ENCODE results near the gene EGFR.

EGFR gene

DNA sequence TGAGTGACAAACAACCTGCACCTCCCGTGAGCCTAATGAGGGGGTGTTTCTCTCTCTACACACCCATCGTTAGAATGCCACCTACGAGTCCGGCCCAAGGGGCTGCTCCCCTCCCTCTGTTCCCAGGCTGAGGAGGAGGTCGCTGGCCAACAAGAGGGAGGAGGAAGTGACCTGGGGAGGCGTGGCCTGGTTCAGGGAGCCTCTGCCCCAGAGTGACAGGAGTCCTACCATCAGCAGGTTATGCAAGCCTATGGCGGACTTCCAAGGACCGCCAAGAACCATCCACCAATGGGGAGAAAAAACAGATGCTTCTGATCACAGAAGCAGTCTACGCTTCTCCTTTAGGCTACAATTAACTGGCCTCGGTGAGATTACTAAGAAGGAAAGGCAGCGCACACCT lies 12.3 kb upstream of the EGFR start:
- H3K4me3 ChIP-seq (ENCODE audit: low read depth, low read length) = no peak overlapping the region

DNA sequence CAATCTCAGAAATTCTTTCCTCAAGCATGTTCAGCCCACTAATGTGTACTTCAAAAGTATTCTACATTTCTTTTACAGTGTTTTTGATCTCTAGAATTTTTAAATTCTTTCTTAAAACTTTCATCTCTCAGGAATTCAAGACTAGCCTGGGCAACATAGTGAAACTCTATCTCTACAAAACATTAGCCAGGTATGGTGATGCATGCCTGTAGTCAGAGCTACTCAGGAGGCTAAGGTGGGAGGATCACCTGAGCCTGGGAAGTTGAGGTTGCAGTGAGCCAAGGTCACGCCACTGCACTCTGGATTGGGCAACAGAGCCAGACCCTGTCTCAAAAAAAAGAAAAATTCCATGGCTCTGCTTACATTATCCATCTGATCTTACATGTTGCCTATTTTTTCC lies 5.0 kb upstream of the EGFR start:
- TF ChIP-seq, protein P1, sequence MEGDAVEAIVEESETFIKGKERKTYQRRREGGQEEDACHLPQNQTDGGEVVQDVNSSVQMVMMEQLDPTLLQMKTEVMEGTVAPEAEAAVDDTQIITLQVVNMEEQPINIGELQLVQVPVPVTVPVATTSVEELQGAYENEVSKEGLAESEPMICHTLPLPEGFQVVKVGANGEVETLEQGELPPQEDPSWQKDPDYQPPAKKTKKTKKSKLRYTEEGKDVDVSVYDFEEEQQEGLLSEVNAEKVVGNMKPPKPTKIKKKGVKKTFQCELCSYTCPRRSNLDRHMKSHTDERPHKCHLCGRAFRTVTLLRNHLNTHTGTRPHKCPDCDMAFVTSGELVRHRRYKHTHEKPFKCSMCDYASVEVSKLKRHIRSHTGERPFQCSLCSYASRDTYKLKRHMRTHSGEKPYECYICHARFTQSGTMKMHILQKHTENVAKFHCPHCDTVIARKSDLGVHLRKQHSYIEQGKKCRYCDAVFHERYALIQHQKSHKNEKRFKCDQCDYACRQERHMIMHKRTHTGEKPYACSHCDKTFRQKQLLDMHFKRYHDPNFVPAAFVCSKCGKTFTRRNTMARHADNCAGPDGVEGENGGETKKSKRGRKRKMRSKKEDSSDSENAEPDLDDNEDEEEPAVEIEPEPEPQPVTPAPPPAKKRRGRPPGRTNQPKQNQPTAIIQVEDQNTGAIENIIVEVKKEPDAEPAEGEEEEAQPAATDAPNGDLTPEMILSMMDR (IDR thresholded peaks at IDR 0.05; ENCODE audit: control insufficient read depth, extremely low read depth, insufficient read depth) = no peak

More for the DNA sequence above, 12.3 kb upstream of the EGFR start:
- TF ChIP-seq, protein P1 (IDR thresholded peaks at IDR 0.05; ENCODE audit: control insufficient read depth, extremely low read depth, insufficient read depth) = no peak
- DNase-seq (ENCODE audit: low read depth) = no peak

DNA sequence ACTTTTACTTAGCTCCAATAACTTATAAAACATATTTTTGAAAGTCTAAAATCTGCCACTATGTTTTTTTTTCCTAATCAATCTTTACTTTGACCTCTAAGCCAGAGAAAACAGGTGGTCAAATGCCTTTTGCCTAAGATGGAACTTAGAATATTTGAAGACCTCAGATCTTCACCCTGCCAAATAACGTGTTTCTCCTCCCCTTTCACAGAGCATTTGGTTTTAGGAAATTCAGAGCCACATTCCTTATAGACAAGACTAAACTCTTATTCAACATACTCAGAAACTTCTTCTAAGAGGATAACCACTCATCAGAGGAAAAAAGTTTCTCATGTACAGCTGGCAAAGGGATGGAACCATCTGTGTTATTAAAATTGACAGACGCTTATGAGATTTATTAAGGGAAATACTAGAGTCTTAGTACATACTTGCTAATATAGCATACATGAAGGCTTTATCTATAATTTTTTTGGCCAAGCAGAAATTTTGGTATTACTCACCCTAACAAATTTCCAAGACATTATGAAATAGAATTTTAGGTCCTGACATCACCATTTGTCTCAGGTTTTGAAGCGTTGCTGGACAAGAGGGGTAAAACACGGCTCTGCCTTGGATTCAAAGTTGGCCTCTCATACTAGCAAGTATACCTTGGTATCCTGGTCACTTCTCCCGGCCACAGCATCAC lies 2.6 kb upstream of the EGFR start:
- no peak for DNase-seq (ENCODE audit: low read depth)
- no peak overlapping the region for H3K4me3 ChIP-seq (ENCODE audit: low read depth, low read length)
- TF ChIP-seq, protein P1 (IDR thresholded peaks at IDR 0.05; ENCODE audit: control insufficient read depth, extremely low read depth, insufficient read depth) = no peak

More for the DNA sequence above, 5.0 kb upstream of the EGFR start:
- DNase-seq (ENCODE audit: low read depth) = no peak
- H3K4me3 ChIP-seq (ENCODE audit: low read depth, low read length) = no peak overlapping the region

DNA sequence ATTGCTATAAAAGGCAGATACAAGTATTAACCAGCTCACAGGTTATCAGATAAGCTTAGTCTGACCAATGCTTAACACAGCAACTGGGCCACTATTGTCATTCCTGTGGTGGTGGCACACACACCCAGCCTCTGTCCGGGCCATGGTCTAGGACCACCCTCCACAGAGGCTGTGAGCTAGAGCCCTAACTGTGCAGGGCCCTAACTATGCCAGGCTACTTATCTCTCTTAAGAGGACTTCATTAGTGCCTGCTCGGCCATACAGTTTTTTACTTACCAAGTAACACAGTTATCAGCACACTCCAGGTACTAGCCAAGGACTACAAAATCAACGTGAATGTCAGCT lies 2.1 kb upstream of the EGFR start:
- DNase-seq (ENCODE audit: low read depth) = no peak
- TF ChIP-seq, protein P1 (IDR thresholded peaks at IDR 0.05; ENCODE audit: control insufficient read depth, extremely low read depth, insufficient read depth) = no peak
- no peak overlapping the region for H3K4me3 ChIP-seq (ENCODE audit: low read depth, low read length)

DNA sequence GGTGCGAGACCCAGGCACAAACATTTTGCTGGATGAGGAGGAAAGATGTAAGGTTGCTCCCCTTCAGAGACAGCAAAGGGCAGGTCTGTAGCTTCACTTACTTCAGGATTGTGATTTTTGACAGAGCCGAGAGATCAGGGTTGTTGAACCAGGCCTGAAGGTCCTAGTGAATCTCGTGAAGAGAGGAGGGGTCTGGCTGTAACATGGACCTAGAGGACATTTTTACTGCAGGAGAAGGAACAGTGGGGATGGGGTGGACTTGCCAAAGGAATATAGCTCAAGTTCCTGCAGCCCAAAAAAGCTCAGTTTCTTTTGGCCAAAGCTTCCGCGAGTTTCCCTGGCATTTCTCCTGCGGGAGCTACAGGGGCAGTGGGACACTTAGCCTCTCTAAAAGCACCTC lies 976 bp upstream of the EGFR start:
- DNase-seq (ENCODE audit: low read depth) = no peak
- TF ChIP-seq, protein P1 (IDR thresholded peaks at IDR 0.05; ENCODE audit: control insufficient read depth, extremely low read depth, insufficient read depth) = no peak
- no peak overlapping the region; the same call in 1 of the 2 replicates for H3K4me3 ChIP-seq (ENCODE audit: low read depth, low read length)

DNA sequence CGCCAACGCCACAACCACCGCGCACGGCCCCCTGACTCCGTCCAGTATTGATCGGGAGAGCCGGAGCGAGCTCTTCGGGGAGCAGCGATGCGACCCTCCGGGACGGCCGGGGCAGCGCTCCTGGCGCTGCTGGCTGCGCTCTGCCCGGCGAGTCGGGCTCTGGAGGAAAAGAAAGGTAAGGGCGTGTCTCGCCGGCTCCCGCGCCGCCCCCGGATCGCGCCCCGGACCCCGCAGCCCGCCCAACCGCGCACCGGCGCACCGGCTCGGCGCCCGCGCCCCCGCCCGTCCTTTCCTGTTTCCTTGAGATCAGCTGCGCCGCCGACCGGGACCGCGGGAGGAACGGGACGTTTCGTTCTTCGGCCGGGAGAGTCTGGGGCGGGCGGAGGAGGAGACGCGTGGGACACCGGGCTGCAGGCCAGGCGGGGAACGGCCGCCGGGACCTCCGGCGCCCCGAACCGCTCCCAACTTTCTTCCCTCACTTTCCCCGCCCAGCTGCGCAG lies 424 bp downstream of the EGFR start:
- peak overlapping the region; percentile 70 for H3K4me3 ChIP-seq (ENCODE audit: low read depth, low read length)
- DNase-seq (ENCODE audit: low read depth) = no peak
- TF ChIP-seq, protein P1 (IDR thresholded peaks at IDR 0.05; ENCODE audit: control insufficient read depth, extremely low read depth, insufficient read depth) = no peak

Data from LNCaP clone FGC (cell line).